HG03066 (cell line): ENCODE measurements around the gene LDLRAD3.

Experiments used
- ATAC-seq: cut with Tn5 transposase; IDR thresholded peaks from one replicate; pipeline ENCODE4 v1.9.1; 2021; ENCODE audit warnings: low read depth; ENCODE audit not compliant: unreplicated experiment

The LDLRAD3 gene

GRCh38 chr11:35953081-35953760, 9.4 kb downstream of the LDLRAD3 start:
- no peak for ATAC-seq

GRCh38 chr11:35954205-35954604, 10.3 kb downstream of the LDLRAD3 start:
- no peak for ATAC-seq

- ATAC-seq, result no peak
Observed at GRCh38 chr11:35955636-35956035, 11.8 kb downstream of the LDLRAD3 start.

GRCh38 chr11:35962369-35963138, 18.7 kb downstream of the LDLRAD3 start:
- no peak for ATAC-seq

GRCh38 chr11:35963911-35964310, 20.0 kb downstream of the LDLRAD3 start:
- ATAC-seq, result no peak

- no peak for ATAC-seq
Observed at GRCh38 chr11:35964841-35965240, 21.0 kb downstream of the LDLRAD3 start.

- no peak for ATAC-seq
Observed at GRCh38 chr11:35967042-35967441, 23.2 kb downstream of the LDLRAD3 start.

GRCh38 chr11:35968386-35969088, 24.7 kb downstream of the LDLRAD3 start:
- ATAC-seq, result no peak

- no peak for ATAC-seq
Observed at GRCh38 chr11:35969089-35970042, 25.5 kb downstream of the LDLRAD3 start.

GRCh38 chr11:35970445-35970844, 26.6 kb downstream of the LDLRAD3 start:
- no peak for ATAC-seq

GRCh38 chr11:35971841-35972422, 28.1 kb downstream of the LDLRAD3 start:
- ATAC-seq, result no peak

- ATAC-seq, result no peak
Observed at GRCh38 chr11:35974882-35975589, 31.2 kb downstream of the LDLRAD3 start.

- ATAC-seq, result no peak
Observed at GRCh38 chr11:35976434-35976833, 32.6 kb downstream of the LDLRAD3 start.

- no peak for ATAC-seq
Observed at GRCh38 chr11:35978183-35978582, 34.3 kb downstream of the LDLRAD3 start.

- no peak for ATAC-seq
Observed at GRCh38 chr11:35978891-35979290, 35.0 kb downstream of the LDLRAD3 start.

- no peak for ATAC-seq
Observed at GRCh38 chr11:35980686-35981390, 37.0 kb downstream of the LDLRAD3 start.

- no peak for ATAC-seq
Observed at GRCh38 chr11:35981581-35981980, 37.7 kb downstream of the LDLRAD3 start.

- no peak for ATAC-seq
Observed at GRCh38 chr11:35982061-35982460, 38.2 kb downstream of the LDLRAD3 start.

- ATAC-seq, result no peak
Observed at GRCh38 chr11:35983981-35984380, 40.1 kb downstream of the LDLRAD3 start.
